Gastroesophageal sphincter (tissue), 4 donors: ENCODE measurements around the gene HOXB6. TPM values are rescaled to one million over a fixed set of nuclear protein-coding genes. Genes with fewer than 3 reads are reported as not detected.

Experiments used
- ATAC-seq: fragments of 150-250 bp; one replicate; pipeline ENCODE4 v1.9.1; 2016; ENCODE audit warnings: mild to moderate bottlenecking, moderate library complexity
- H3K27ac ChIP-seq, 4 donors: fragments of 200-600 bp; sonication (generic) in 3 of 4; 1 replicate in 3 of 4; 2 replicates in 1 of 4; pipeline ENCODE4 v1.5.1; 2016 to 2019
- H3K27me3 ChIP-seq: fragments of 200-600 bp; sonication (generic); one replicate; pipeline ENCODE4 v1.5.1; 2019
- H3K36me3 ChIP-seq, 2 donors: fragments of 200-600 bp; sonication (generic); one replicate each; pipeline ENCODE4 v1.5.1; 2019; ENCODE audit warnings: control low read depth in 1 of 2
- H3K4me1 ChIP-seq, 3 donors: fragments of 200-600 bp; sonication (generic); 1 replicate in 2 of 3; 2 replicates in 1 of 3; pipeline ENCODE4 v1.5.1; 2016 to 2019; ENCODE audit warnings: control low read depth in 2 of 3
- H3K4me3 ChIP-seq, 2 donors: fragments of 200-600 bp; sonication (generic); one replicate each; pipeline ENCODE4 v1.5.1; 2019; ENCODE audit warnings: mild to moderate bottlenecking in 1 of 2, moderate library complexity in 1 of 2
- H3K9me3 ChIP-seq, 3 donors: fragments of 200-600 bp; sonication (generic); one replicate each; pipeline ENCODE4 v1.5.1; 2017 to 2019; ENCODE audit warnings: control low read depth in 2 of 3
- CTCF ChIP-seq, 4 experiments: fragments of 200-600 bp in 2 of 4; fragments of 450-650 bp in 2 of 4; sonication (generic) in 1 of 4; IDR thresholded peaks; one replicate each; pipeline ENCODE4 v1.5.1; 2017 to 2019; ENCODE audit warnings: antibody characterized with exemption in 4 of 4, mild to moderate bottlenecking in 2 of 4, moderate library complexity in 2 of 4
- EP300 ChIP-seq: sonication (generic); formaldehyde crosslinking; IDR thresholded peaks from one replicate; pipeline ENCODE4 v1.6.1; 2017; ENCODE audit warnings: antibody characterized with exemption, mild to moderate bottlenecking
- POLR2A ChIP-seq, 2 donors: fragments of 450-650 bp; IDR thresholded peaks; one replicate each; pipeline ENCODE4 v1.6.1; 2017; ENCODE audit warnings: antibody characterized with exemption in 2 of 2, mild to moderate bottlenecking in 2 of 2, moderate library complexity in 1 of 2
- POLR2AphosphoS5 ChIP-seq: sonication (generic); formaldehyde crosslinking; IDR thresholded peaks from one replicate; pipeline ENCODE4 v1.6.1; 2017; ENCODE audit warnings: antibody characterized with exemption
- WGBS, 2 donors: methylation state at CpG; one replicate each; pipeline ENCODE4 v1.1.5; 2018; ENCODE audit warnings: low coverage in 1 of 2; 5-methylcytosine and 5-hydroxymethylcytosine counted together
- total RNA-seq, 4 donors: library from RNA; depleted of rRNA; stranded (reverse); fragments of >200 nt; gene quantifications; one replicate each; pipeline ENCODE4 v1.1.0, GENCODE V29; 2016

The HOXB6 gene
- total RNA-seq, 4 donors from 2014 or later: 4.9 to 40.1 (median 5.1) TPM

DNA sequence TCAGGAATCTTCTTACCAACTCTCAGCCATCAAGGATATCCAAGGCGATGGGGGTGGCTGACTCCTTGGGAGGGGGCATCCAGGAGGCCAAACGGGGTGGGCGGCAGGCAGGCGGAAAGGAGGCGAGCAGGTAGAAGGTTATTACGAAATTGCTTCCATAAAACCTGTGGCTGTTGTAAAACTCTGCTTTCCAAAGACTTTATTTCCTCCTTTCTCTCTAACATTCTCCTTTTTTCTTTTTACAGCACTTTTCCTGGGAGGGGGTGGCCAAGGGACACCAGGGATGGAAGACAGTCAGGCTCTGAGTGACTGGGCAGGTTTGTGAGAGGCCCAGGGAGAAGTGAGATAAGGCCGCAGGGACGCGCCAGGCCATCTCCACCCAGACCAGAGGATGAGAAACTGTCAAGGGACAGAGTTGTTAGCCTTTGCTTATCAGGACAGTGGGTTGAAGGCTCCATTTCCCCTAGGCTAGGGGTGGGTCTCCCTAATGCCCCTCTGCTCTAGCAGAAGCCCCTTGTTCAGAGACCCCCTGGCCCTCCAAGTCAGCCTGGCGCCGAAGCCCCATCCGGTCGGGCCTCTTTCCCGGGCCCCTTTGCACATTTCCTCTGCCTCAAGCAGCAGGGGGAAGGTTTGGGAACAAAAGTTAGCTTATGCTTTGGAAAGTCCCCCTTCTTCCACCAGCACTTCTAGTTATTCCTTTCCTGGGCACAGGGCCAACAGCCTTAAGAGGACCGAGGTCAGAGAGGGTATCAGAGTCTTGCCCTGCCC, 26.3 kb upstream of the HOXB6 start:
- Histone ChIP-seq H3K4me1 (peaks cover 0 to 21% (median 8%) of the 10 kb centered on the region in 3 donors), H3K27me3 (peaks cover 100% of the 10 kb centered on the region), H3K9me3 (peaks cover 0 to 4% (median 0%) of the 10 kb centered on the region in 3 donors), H3K27ac (no peak overlapping the region), H3K36me3 (no peaks in the 10 kb centered on the region), H3K4me3 (no peak overlapping the region)
- no peak for ATAC-seq
- 7 to 21% methylated on average over 6 to 10 of the region's 15 CpGs for WGBS, 2 donors
- TF ChIP-seq POLR2AphosphoS5 (no peak), CTCF (IDR thresholded peaks at IDR 0.05) (no peak), POLR2A (IDR thresholded peaks at IDR 0.05) (no peak), EP300 (no peak)

DNA sequence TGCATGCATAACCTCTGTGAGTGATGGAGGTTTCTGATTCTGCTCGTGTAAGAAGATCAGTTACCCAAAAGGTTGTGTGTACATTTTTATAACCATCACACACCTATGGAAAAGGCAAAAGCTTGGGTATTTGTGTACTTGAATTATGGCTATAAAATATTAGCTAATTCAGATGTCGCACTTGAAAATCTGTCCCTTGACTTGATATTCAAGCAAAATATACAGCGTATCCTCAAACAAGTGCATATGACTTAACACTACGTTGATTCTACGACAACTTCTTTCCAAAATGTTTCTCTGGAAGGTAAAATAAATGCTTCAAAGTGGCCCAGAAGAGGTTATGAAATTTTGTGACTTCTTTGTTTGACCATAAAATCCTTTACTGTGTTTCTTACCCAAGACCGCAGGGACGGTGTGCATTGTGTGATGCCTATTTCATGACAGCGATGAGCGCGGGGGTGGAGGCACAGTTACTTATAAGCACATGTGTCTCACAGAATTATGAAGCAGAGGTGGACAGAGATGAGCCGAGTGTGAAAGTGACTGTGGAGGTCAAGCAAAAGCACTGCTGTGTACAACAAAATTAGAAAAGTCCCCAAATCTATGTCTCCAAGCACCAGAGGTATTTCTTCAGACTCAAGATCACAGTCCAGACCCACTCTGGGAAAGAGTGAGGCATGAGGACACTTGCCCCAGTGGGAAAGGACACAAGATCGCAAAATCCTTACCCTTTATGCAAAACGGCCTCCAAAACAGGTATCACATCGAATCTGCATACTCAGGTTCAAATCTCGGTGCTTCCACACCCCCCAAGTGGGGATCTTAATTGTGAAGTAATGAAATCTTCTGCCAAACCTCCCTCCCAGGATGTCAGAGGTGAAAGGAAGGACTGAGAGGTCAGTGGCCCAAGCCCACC, 25.5 kb upstream of the HOXB6 start:
- Histone ChIP-seq H3K27ac (no peak overlapping the region), H3K4me3 (no peak overlapping the region), H3K36me3 (no peaks in the 10 kb centered on the region), H3K27me3 (peaks cover 100% of the 10 kb centered on the region), H3K9me3 (peaks cover 0 to 4% (median 0%) of the 10 kb centered on the region in 3 donors), H3K4me1 (peaks cover 0 to 29% (median 17%) of the 10 kb centered on the region in 3 donors)
- ATAC-seq: no peak
- TF ChIP-seq POLR2A (IDR thresholded peaks at IDR 0.05) (no peak), CTCF (IDR thresholded peaks at IDR 0.05) (no peak), POLR2AphosphoS5 (no peak), EP300 (no peak)
- WGBS, 2 donors: 31 to 33% methylated on average over 13 to 15 of the region's 15 CpGs

GRCh38 chr17:48629411-48629759, 24.6 kb upstream of the HOXB6 start:
- Histone ChIP-seq H3K4me3 (no peak overlapping the region), H3K36me3 (no peaks in the 10 kb centered on the region), H3K27me3 (peaks cover 100% of the 10 kb centered on the region), H3K4me1 (peaks cover 0 to 37% (median 23%) of the 10 kb centered on the region in 3 donors), H3K9me3 (peaks cover 0 to 4% (median 0%) of the 10 kb centered on the region in 3 donors), H3K27ac (no peak overlapping the region)
- TF ChIP-seq CTCF (IDR thresholded peaks at IDR 0.05) (no peak), POLR2A (IDR thresholded peaks at IDR 0.05) (no peak), POLR2AphosphoS5 (no peak), EP300 (no peak)
- 8 to 16% methylated on average over 2 to 3 of the region's 5 CpGs for WGBS, 2 donors
- no peak for ATAC-seq

- TF ChIP-seq POLR2AphosphoS5 (no peak), CTCF (IDR thresholded peaks at IDR 0.05) (no peak), POLR2A (IDR thresholded peaks at IDR 0.05) (no peak), EP300 (no peak)
- Histone ChIP-seq H3K36me3 (no peaks in the 10 kb centered on the region), H3K27ac (no peak overlapping the region), H3K27me3 (peaks cover 100% of the 10 kb centered on the region), H3K4me1 (peaks cover 0 to 32% (median 23%) of the 10 kb centered on the region in 3 donors), H3K9me3 (peaks cover 0 to 2% (median 0%) of the 10 kb centered on the region in 3 donors), H3K4me3 (no peak overlapping the region)
- 19 to 22% methylated on average over 3 to 4 of the region's 5 CpGs for WGBS, 2 donors
- no peak for ATAC-seq
These were observed 24.0 kb upstream of the HOXB6 start for GRCh38 chr17:48628649-48629410.
